Stimulated activated CD8-positive, alpha-beta memory T cell treated with anti-CD3 and anti-CD28 coated beads, Interleukin-12 subunit alpha, Interleukin-12 subunit beta, amount 100 ng/mL, for 4 hours (primary cell): ENCODE results near the gene RAB3D.
"Not testable (repeated sequence)": the region's sequence is repeated elsewhere in the genome, so short reads cannot be mapped to it uniquely, and the experiment has no call there.

Experiments used
- DNase-seq: peaks from one replicate; pipeline ENCODE4 v3.0.0-alpha.2; 2020; ENCODE audit warnings: low read depth

The RAB3D gene

DNA sequence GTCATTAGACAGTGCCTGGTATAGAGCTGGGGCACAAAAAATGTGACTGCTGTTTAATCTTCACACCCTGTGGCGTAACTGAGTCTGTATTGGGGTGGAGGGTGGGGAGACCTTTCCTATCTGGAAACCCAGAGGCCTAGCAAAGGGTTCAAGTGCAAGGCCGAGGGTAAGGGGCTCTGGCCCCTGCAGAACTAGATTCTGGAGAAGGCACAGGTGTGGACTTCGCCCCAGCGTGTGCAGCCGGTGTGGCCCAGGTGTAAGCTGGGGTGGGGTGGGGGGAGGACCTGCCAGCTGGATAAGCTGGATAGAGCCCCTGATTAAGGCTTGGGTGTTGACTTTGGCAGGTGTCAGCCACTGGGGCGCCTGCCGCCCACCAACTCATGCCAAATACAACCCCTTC, 1.3 kb downstream of the RAB3D start:
- DNase-seq: no peak

DNA sequence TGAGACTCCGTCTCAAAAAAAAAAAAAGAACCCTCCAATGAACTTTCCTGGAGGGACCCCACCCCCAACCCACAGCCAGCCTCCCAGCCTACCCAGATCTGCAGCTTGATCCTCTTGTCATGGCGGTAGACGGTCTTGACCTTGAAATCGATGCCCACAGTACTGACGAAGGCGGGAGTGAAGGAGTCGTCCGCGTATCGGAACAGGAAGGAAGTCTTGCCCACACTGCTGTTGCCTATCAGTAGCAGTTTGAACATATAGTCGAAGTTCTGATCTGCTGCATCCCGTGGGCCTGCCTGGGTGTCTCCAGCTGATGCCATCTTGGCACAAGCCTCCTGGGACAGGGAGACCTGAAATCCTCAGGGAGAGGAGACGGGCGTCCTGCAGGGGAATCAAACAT, 2.4 kb downstream of the RAB3D start:
- no peak for DNase-seq

DNA sequence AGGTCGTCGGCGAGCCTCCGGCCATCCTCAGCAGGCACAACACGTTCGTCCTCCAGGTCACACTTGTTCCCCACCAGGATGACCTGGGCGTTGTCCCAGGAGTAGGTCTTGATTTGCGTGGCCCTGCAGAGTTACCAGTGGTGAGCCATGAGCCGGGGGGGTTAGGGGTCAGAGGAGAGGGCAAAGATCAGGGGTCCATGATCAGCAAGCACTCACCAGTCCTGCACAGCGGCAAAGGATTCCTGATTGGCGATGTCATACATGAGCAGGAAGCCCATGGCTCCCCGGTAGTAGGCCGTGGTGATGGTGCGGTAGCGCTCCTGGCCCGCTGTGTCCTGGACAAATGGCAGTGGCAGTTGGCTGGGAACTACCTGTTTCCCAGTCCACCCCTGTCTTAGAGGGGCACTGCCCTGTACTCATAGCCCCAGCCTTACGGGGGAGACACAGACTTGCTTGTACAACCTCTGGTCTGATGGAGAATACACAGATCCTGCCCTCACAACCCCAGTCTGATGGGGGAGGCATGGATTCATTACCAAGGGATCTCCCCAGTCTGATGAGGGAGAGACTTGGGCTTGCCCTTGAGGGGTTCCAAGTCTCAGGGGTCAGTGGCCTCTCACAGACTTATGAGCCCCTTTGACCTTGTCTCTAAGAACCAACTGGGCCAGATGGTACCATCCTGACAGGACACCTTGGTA, 3.9 kb downstream of the RAB3D start:
- DNase-seq: no peak

DNA sequence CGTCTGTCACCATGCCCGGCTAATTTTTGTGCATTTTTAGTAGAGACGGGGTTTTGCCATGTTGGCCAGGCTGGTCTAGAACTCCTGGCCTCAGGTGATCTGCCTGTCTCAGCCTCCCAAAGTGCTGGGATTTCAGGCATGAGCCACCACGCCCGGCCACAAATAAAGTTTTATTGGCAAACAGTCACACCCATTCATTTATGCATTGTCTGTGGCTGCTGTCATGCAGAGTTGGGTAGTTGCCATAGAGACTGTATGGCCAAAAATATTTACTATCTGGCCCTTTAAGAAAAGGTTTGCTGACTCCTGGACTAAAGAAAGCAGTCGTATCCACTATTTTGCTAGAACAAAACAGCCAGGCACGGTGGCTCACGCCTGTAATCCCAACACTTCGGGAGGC, 5.6 kb downstream of the RAB3D start:
- not testable (repeated sequence) for DNase-seq

DNA sequence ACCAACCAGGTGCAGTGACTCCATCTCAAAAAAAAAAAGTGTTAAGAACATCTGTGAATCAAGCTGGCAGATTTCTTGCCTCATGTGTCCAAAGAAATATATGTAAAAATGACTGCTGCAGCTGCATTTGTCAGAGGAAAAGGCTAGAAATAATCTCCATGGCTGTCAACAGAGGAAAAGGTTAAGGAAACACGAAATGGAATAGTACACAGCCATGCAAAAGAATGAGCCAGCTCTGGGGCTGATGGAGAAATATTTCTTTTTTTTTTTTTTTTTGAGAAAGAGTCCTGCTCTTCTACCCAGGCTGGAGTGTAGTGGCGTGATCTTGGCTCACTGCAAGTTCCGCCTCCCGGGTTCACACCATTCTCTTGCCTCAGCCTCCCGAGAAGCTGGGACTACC, 6.6 kb downstream of the RAB3D start:
- DNase-seq: no peak

DNA sequence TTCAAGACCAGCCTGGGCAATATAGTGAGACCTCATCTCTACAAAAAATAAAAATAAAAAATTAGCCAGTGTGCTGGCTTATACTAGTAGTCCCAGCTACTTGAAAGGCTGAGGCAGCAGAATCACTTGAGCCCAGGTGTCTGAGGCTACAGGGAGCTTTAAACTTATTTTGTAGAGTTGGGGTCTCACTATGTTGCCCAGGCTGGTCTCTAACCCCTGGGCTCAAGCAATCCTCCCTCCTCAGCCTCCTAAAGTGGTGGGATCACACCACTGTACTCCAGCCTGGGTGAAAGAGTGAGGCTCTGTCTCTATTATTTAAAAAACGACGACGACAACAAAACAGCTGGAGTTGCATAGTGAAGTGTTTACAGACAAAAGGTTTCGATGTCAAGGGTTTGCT, 8.0 kb downstream of the RAB3D start:
- no peak for DNase-seq

DNA sequence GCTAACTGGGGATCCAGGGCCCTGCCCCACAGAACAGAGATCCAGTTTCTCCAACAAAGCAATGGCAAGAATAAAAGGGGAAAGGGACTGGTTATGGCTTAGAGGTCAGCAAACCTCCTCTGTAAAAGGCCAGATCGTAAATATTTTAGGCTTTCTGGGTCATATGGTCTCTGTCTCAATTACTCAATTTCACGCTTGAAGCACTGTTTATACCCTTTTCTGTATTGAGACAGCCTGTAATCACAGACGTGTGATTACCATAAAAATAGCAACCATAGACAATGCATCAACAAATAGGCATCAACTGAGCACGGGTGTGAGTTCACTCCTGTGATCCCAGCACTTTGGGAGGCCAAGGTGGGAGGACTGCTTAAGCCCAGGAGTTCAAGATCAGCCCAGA, 9.3 kb downstream of the RAB3D start:
- DNase-seq: no peak

DNA sequence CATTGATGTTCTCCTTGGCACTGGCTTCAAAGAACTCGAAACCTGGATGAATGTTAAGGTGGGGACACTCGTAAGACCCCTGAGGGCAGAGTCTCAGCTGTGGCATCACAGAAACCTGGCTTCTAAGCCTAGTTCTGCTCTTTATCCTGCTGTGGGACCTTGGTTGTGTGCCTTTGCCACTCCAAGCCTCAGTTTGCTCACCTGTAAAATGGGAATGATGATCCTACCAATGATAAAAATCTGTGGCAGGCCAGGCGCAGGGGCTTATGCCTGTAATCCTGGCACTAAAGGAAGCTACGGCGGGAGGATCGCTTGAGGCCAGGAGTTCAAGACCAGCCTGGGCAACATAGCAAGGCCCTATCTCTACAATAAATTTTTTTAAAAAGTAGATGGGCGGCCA, 13.9 kb downstream of the RAB3D start:
- no peak for DNase-seq

DNA sequence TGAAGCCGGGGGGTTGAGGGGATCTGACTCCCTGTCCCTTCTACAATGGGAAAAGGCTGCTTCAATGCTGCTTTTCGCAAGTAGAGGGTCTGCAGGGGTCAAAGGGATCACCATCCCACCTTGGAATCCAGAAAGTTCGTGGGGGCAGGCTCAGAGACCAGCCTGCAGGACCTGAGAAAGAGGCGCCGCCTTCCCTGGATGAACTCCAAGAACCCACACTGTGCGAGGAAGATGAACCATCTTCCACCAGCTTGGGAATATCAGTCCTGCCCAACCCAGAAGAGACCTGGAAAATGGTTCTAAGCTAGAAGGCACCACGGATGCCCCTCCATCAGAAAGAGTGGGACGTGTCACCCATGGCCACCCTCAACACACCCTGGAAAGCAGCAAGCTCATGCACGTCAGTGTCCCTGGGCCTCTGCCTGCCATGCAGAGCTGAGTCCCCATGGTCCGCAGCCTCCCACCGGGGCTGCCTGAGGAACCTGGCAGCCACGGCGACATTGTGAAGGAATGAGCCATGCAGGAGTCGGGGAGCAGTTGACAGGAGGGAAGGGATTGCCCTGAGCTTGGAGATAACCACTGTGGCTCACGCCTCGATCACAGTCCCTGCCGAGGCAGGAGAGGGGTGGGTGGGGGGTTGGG, 14.6 kb downstream of the RAB3D start:
- DNase-seq: no peak

DNA sequence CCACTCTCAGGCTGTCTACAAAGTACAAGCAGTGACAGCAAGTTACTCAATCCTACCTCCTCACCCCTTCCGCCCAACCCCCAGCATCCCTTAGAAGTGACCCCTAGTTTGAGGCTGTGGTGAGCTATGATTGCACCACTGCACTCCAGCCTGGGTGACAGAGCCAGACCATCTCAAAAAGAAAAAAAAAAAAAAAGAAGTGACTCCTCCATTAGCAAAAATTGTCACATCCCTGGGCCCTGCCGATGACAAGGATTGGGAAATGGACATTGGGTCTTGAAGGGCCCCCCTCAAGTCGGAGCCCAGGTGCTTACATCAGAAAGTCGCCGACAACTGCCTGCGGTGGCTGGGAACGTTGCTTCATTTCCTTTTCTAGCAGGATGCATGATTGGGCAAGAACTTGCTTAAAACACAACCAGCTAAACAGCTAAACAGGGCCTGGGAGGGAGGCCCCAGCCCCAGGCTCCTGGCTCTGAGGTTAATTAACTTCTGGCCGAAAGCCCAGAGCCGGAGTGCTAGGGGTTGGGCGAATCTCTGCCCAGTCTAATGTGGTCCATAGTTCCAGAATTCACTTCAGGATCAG, 15.3 kb downstream of the RAB3D start:
- no peak for DNase-seq

DNA sequence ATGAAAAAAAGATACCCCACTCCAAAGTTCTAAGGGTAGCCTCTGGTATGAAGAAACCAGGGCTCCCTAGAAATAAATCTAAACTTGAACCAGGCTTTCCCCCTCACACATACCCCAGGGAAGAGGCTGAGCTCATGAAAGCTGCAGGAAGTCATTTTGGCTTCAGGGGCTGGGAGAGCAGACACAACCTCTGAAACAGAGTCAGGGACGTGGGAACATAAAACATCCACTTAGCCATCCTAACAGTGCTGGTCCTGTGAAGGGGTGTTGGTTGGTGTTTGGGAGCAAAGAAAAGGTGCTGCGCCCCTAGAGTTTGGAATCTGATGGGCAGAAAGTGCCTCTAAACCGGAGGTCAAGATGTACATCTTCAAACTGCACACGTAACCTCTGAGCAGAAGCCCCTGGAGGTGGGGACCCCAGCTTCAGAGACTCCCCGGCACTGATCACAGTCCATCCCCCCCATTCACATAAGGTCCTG, 15.8 kb downstream of the RAB3D start:
- DNase-seq: no peak

DNA sequence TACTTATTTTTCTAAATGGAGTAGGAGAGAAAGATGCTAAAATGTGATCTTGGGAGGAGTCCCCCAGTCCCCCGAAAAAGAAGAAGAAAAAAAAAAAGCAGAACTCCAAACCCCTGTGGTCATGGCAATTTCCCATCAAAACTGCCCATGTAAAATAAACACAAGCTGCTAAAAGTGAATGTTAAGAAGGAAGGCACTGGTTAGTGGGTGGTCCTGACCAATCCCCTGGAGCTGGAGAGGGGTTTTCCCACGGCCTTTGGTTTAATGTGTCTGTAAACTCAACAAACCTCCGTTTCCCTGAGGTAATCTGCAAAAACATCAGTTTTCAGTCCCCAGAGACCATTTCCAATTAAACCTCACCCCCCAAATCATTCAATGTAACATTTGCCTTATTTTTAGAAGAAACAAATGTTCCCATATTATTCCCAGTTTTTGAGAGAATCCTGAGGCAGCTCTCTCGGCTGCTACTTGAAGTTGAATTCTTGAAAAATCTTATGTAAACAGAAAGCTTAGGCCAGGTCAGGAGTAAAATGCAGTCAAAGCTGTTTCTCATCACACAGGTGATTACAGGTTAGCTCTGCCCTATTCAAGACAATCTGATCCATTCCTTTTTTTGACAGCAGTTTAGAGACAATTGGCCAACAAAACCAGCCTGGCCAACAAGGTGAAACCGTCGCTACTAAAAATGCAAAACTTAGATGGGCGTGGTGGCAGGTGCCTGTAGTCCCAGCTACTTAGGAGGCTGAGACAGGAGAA, 17.0 kb downstream of the RAB3D start:
- no peak for DNase-seq

DNA sequence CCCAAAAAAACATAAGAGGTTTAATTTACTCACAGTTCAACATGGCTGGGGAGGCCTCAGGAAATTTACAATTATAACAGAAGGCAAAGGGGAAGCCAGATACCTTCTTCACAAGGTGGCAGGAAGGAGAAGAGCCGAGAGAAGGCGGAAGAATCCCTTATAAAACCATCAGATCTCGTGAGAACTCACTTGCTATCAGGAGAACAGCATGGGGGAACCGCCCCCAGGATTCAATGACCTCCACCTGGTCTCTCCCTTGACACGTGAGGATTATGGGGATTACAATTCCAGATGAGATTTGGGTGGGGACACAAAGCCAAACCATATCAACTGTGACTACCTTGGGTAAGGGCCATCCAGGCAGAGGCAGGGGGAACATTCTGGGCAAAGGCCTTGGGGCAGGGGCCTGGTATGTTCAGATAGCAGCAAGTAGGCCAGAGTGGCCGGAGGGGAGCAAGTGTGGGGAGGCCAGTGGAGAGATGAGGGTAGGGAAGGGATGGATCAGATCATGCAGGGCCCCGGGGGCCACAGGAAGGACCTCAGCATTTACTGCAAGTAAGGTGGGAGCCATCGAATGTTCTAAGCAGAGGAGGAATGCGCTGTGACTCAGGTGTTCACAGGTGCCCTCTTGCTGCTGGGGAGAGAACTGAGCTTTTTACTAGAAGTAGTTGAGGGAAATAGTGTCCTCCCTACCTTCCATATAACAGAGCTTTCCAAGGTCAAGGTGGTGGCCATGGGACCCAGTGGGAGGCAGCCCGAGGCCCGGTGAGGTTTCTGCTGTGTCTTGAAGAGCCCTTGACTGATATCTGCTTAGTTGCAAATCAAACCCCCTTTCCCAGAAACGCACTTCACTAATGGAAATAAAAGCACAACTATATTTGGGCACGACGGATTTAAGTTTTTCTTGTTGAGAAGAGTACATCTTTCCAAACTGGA, 18.0 kb downstream of the RAB3D start:
- DNase-seq: no peak

DNA sequence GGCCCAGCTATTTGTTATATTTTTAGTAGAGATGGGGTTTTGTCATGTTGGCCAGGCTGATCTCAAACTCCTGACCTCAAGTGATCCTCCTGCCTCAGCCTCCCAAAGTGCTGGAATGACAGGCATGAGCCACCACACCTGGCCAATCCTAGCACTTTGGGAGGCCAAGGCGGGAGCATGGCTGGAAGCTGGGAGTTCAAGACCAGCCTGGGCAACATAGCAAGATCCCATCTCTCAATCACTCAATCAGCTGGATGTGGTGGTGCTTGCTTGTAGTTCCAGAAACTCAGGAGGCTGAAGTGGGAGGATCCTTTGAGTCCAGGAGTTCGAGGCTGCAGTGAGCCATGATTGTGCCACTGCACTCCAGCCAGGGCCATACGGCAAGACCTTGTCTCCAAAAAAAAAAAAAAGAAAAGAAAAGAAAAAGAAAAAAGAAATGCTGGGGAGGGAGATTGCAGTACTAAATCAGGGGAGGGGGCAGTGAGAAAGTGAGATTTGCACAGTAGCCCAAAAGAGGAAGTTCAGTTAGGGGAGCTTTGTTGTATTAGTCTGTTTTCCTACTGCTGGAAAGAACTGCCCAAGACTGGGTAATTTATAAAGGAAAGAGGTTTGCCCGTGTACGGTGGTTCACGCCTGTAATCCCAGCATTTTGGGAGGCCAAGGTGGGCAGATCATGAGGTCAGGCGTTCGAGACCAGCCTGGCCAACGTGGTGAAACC, 19.0 kb downstream of the RAB3D start:
- DNase-seq: not testable (repeated sequence)

DNA sequence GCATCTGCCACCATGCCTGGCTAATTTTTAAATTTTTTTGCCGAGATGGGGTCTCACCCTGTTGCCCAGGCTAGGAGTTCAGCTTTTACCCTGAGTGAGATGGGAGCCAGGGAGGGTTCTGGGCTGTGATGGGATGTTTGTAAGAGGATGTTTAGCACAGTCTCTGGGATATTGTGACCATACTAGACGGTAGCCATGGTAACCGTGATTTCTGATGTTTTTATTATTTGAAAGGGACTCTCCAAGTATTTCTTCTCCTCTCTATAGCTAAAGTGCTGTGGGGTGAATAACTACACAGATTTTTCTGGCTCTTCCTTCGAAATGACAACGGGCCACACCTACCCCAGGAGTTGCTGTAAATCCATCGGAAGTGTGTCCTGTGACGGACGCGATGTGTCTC, 33.1 kb downstream of the RAB3D start:
- DNase-seq: no peak

DNA sequence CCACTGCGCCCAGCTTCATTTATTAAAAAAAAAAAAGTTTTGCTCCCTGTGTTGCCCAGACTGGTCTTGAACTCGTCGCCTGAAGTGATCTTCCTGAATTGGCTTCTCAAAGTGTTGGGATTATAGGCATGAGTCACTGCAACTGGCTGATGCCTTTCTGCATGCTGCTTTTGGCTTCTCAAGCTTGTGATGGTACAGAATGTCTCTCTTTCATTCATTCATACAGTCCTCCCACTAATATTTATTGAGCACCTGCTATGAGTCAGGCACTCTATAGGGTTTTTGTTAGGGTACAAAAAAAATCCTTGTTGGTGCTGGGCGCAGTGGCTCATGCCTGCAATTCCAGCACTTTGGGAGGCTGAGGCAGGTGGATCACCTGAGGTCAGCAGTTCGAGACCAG, 34.5 kb downstream of the RAB3D start:
- DNase-seq: no peak

DNA sequence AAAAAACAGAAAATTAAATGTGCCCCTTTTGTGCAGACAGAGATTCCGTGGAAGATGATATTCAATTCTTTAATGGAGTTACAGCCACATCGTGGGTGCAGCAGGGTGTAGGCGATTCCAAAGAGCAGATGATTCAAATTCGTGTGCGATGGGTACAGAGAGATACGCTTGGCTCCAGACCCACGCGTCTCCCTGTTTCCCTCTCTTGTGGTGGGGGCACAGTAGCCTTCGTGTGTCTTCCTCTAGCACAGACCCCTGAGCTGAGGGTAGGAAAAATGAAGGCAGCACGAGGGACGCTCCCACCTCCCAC, 38.7 kb downstream of the RAB3D start:
- DNase-seq: no peak

DNA sequence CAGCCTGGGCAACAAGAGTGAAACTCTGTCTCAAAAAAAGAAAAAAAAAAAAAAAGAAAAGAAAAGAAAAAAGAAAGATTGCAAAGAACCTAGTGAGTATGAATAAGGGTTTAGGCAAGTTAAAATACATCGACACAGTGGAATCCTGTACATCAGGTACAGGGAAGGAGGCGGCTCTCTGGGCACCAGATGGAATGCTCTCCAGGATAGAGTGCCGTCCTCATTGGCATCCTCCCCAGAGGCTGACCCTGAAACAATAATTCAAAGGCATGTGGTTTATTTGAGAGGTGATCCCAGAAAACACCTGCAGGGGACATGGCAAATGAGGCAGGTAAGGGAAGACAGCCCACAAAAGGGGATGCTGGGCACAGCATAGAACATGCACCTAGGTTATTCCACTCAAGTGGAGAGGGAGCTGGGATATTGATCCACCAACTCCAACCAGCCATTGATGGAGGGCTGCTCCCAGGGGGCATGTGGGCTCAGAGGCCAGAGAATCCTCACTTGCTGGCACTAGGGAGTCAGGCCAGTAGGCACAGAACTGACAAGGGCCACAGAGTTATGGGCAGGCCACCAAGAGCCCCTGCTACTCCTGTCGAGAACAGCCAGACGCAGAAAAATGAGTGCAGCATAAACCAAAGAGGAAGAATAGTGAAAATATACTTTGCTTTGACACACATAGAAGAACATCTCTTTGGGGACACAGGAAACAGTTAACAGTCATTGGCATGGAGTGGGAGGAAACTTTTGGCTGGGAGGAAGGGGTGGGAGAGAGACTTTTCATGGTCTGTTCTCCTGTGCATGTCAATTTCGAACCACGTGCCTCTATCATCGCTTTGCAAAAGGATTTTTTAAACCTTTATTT, 39.3 kb downstream of the RAB3D start:
- DNase-seq: no peak

DNA sequence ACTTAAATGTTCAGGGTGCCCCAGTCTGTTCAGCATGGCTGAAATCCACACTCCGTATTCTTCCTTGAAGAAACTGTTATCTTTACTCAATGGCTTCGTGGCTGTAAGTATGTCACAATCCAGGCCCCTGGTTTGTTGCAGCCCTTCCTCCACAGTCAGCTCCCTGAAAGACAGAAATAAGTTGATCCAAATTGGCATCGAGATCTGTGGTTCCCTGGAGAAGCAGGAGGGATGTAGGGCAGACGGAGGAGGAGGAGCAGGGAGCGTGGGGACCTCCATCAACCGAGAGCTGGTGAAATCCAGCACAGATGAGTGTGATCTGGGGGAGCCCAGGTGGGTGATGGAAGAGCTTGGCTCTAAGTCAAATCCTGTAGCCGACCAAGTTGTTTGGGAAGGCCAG, 43.2 kb downstream of the RAB3D start:
- DNase-seq: no peak

DNA sequence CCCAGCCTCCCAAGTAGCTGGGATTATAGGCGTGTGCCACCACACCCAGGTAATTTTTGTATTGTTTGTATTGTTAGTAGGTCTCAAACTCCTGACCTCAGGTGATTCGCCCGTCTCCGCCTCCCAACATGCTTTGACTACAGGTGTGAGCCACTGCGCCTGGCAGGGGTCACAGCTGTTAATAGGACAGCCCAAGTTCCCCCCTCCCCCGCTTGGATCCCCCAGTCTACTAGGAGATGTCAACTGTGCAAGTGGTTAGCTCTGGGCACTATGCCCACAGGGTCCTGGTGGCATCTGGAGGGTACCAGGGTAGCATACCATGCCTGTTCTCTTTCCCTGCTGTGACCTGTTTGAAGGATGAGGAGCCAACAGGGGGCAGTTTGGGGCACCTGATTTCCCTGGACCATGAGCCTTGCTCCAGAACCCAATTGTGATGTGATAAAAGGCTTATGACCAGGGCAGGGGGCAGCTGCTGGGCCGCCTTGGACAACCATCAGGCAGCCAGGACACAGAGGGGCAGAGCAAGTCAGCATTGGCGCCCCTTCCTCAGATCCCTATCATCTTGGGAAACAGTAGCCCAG, 43.7 kb downstream of the RAB3D start, which contains the start of gene TSPAN16:
Gene TSPAN16 (plus strand): TSS at position 496 of the 581 bp plus-strand sequence. CDS start 138 bp downstream, outside the sequence.
- DNase-seq: no peak
